DMS 273 treated with DMSO at 0.1 percent for 48 hours (cell line): ENCODE data around the gene ATP6V1G2.
A peak's percentile ranks its signal among the peaks of the same experiment; 100 is the strongest.
"Not testable (repeated sequence)": the region's sequence is repeated elsewhere in the genome, so short reads cannot be mapped to it uniquely, and the experiment has no call there.

Experiments used
- DNase-seq: peaks from one replicate; lab custom pipeline; 2025; lab: John Stamatoyannopoulos, UW

The ATP6V1G2 gene

DNA sequence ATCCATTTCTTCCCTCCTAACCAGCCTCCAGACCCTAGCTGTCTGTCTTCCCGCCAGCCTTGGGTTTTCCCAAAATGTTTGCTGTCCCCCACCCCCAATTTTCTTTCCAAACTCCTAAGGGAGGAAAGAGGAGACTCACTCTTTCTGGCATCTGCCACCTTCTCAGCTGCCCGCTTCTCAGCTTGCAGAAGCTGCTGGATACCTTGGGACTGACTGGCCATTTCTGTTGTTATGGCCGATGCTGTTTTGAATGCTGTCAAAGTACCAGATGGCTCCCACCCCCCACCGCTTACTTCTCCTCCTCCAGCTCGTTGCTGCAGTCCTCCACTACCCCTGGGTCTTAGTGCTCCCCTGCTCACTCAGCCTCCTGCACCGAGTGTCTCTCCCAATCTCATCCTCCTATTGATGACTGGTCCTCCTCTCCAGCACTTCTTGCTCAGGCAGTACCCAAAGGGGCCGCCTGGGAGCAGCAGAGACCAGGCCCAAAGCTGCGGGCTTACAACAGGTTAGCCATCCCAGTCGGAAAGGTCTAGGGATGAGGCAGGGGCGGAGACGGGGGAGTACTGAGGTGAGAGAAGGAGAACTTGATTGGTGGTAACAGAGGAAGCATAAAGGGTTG is at the start of gene ATP6V1G2:
TSS of gene ATP6V1G2 (minus strand) at position 270 of the 619 bp plus-strand sequence. CDS start at position 221, 49 bp downstream.
- DNase-seq = peak; percentile 81

DNA sequence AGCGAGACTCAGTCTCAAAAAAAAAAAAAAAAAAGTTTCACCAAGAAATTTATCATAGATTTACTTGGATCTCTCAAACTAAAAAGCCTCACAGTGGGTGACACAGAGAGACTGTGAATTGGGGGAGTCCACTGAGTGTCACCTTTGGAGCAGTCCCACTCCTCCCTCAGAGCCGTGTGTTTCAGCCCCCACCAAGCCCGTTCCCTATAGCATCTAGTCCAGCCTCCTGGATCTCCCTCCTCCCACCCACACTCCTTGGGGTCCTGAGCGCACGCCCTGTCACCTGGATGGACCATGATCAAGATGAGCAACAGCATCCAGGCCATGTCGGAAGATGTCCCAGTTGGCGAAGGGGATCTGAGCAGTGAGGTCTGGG is 46.0 kb upstream of the ATP6V1G2 start:
- no peak for DNase-seq

DNA sequence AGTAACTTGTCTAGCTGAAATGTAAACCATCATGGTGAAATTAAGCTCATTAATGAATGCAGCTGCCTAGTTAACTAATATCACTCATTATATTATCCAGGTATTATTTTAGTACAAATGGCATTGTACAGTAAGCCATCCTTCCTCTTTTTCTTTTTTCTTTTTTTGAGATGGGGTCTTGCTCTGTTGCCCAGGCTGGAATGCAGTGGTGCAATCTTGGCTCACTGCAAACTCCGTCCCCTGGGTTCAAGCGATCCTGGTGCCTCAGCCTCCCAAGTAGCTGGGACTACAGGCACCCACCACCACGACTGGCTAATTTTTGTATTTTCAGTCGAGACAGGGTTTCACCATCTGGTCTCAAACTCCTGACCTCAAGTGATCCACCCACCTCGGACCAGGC is 44.3 kb upstream of the ATP6V1G2 start:
- DNase-seq = not testable (repeated sequence)

DNA sequence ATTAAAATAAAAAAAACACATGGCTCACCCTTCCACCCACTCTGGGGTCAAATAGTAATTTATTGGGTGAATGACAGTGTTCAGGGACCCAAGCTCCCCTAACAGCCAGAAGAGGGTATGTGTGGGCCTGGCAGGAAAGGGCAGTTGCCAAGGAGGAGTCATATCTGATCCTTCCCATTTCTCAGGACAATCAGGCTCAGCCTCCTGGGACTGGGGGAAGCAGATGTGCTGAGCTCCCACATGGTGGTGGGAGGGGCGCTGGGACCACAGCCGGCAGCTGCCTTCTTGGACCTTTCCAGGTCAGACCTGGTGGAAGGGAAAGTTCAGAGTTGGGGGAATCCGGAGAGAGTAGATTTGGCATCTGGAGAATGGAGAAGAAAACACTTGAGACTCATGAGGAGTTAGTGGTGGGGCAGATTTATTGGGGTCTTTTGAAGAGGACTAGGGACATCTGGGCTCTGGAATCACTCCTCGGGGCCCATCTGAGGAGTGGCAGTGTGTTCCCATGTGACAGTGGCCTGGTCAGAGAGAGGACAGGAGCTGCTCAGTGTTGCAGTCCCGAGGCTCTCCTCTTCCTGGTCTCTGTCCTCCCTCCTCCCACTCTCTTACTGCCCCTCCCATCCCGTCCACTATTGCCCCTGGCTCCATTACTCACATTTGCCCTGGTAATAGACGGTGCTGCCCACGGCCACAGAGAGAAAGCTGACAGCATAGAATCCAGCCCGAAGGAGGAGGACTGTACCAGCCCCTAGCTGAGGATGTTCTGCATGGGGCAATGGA is 42.7 kb upstream of the ATP6V1G2 start:
- DNase-seq = no peak

DNA sequence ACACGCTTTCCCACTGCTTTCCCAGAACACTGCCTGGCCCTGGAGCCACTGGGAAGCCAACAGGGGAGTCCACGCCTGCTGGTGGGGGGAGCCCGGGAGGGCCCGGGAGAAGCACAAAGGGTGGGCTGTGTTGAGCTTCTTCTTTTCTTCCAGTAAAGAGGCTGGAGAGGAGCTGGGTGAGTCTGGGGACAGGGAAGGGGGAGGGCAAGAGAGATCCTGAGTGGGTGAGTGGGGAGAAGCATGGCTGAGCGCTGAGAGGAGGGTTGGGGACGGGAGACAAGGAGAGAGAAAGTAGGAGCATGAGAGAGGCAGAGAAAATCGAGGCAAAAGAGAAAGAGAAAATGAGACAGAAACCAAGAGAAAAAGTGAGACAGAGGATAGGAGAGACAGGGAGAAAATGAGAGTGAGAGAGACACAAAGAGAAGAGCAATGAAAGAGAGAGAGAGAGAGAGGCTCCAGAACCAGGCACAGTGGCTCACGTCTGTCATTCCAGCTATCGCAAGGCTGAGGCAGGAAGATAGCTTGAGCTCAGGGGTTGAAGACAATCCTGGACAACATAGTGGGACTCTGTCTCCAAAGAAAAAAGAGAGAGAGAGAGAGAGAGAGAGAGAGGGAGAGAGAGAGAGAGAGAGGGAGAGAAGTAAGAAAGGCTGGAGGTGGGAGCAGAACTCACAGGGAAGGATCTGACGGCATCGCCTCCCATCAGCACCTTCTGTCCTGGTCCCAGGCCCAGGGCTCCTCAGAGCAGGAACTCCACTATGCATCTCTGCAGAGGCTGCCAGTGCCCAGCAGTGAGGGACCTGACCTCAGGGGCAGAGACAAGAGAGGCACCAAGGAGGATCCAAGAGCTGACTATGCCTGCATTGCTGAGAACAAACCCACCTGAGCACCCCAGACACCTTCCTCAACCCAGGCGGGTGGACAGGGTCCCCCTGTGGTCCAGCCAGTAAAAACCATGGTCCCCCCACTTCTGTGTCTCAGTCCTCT is 41.7 kb upstream of the ATP6V1G2 start:
- no peak for DNase-seq

DNA sequence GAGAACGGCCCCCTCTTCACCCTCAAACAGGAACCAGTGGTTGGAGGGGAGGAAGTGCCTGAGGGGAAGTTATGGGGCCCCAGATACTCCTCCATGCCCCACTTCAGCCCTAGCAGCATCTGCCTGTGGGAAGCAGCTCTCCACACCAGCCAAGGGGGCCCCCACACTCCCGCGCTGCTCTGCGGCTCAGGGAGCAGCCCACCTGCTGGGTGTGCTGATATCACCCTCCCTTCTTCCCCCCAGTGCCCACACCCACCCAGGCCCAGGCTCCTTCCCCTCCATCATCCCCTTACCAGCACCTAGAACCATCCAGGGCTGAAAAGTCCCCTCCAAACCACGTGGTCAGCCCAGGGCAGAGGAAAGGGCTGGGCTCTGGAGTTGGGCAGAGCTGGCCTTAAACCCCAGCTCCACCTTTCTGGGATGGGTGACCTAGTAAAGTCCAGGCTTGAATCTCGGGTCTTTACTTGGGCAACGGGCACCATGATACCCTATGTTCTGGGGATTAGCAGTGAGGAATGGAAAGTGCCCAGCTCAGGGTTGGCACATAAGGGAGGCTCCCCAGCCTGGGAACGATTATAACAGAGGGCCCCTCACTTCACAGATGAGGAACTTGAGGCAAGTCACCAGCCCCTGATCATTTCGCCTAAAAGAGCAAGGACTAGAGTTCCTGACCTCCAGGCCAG is 40.3 kb upstream of the ATP6V1G2 start:
- no peak for DNase-seq

DNA sequence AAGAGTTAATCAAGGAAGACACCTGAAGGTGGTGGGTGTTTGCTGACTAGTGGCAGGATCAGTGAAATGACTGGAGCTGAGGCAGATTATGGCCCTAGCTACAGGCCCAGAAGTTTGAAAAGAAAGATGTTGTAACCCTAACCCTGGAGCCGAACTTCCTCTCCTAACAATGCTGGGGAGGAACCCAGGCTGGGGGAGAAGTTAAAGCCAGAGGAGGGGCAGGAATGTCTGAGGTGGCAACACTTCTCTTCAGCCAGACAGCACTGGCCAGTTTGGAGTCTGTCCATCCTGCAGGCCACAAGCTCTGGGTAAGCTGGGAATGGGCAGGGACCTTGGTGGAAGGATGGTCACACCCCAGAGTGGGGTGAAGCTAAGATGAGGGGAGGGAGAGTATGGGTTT is 39.6 kb upstream of the ATP6V1G2 start, which contains the start of gene LST1:
TSS of gene LST1 (plus strand) at position 270 of the 400 bp plus-strand sequence. CDS start 1,023 bp downstream, outside the sequence.
- no peak for DNase-seq

DNA sequence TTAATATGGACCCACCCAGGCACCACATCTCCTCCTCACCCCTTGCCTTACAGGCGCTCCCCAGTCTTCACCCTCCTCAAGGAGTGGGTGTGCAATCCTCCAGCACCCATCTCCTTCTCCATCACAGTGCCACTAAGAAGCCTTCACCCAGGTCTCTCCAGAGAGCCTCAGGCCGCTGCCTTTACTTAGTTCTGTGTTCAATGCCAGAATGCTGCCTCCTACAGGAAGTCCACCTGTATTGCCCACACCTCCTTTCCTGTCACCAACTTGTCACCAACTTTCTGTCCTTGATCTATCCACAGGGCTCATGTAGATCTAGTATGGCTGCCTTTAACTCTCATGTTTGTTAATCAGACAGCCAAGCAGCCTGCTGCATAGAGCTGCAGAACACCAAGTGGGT is 39.1 kb upstream of the ATP6V1G2 start:
- no peak for DNase-seq

DNA sequence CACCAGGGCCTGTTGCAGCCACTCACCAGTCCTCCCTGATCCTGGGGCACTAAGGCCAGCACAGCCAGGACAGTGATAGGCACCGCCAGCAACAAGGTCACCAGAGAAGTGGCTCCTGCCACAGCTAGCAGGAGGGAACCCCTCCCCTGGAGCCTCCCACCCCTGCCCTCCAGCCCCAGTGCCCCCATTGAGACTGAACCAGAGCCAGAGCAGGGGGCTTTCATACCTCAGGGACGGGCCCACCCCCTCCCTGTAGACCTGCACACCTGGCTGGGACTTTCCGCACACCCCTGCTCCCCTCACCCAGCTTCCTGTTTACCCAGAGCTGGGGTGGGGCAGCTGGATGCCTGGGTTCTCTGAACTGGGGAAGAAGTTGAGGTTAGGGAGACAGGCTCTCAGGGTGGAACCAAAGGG is 35.8 kb upstream of the ATP6V1G2 start, which contains the start of gene LTB:
TSS of gene LTB (minus strand) at position 195 of the 414 bp plus-strand sequence. CDS start at position 188, 7 bp downstream.
- DNase-seq = no peak

DNA sequence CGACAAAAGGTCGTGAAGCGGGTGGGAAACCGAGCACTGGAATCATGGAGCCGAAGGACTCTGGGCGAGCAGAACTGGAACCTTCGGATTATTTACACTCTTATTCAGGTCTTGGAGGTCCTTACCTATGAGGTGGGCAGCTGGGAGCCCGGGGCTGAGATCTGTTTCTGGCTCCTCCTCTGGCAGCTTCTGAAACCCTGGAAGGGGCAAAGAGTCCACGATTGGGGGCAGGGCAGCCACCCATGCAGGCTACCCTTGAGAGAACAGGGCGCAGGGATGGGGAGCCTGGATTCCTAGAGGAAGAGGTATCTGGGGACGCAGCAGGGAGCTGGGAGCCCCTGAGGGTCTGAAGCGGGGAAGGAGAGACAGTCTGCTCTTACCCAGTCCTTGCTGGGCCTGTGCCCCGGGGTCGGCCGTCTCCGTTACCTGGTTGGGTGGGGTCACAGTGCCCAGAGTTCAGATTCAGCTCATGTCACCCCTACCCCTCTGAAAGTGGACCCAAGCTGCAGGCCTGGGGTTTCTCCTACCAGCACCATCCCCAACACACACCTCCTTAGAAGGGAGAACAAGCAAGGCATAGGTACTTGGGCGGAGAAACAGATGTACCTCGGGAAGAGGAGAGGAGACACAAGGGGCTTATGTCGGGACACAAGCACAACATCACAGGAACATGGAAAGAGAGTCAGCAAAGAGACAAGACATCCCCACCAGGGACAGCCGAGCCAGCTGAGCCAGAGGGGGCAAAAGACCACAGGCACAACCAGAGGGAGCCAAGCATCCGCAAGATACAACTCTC is 35.2 kb upstream of the ATP6V1G2 start:
- no peak for DNase-seq

DNA sequence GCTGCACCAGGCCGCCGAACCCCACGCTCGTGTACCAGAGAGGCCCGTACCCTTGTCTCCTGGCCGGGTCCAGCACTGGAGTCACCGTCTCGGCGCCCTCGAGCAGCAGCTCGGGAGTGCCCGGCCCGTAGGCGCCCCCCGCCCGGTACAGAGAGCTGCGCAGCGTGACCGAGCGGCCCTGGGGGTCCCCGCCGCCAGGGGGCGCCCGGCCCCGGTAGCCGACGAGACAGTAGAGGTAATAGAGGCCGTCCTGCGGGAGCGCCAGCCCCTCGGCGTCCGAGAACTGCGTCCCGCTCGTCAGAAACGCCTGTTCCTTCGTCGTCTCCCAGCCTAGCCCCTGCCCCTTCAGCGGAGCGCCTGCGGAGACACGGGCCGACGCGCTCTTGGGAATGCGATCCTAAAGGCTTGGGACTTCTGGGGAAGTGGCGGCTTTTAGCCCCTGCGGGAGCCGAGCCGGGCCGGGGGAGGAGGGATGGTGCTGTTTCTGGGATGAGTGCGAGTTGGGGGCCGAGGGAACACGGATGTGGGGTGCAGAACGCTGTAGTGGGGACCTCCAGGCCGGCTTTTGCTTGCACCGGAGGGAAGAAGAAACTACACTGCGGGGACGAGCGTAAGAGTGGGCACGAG is 34.5 kb upstream of the ATP6V1G2 start:
- peak; percentile 19 for DNase-seq

DNA sequence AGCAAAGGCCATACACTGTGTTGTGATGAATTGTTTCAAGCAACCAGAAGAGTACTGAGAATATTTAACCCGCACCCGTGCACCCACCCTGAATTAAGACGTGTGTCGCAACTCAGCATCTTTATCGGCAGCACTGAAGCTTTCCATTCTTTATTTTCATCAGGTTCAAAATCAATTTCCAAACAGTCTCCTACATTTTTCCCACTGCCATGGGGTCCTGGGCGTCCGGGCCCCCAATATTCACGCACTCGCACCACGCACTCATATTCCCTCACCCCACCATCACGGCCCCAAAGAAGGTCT is 34.0 kb upstream of the ATP6V1G2 start:
- no peak for DNase-seq

DNA sequence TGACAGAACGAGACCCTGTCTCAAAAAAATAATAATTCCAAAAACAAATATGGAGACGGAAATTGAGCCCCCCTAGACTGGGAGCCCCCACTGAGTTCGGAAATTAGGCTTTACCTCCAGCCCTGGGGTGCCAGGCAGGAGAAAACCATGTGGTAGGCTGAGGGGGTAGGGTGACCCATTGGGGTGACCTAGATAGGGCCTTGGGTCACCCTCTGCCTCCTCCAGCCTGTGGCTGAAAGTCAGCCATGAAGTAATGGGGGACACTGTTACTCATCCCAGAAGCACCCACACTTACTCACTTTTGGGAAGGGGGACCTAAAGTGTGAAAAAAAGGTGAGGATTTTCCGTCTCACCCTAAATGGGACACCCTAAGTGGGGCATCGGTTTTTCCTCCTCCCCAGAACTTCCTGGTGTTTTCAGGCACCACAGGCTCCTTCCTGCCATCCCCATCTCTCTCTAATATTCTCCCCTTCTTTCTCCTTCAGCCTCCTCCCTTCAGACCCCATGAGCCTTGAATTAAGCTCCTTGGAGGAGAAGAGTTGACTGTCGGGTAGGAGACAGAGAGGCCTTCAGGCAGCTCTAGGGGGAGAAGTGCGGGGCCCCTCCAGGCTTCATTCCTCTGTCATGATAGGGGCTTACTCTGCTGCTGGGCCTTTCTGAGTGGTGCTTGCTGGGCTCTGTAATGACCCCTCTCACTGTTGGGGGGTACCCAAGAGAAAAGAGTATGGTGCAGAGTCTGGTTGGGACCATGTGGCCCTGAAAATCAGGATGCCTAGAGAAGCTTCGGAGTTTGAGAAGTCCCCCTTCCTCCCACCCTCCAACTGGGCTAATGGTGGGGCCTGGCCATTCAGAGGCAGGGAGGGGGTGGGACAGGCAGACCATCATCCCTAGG is 33.4 kb upstream of the ATP6V1G2 start:
- DNase-seq = no peak

DNA sequence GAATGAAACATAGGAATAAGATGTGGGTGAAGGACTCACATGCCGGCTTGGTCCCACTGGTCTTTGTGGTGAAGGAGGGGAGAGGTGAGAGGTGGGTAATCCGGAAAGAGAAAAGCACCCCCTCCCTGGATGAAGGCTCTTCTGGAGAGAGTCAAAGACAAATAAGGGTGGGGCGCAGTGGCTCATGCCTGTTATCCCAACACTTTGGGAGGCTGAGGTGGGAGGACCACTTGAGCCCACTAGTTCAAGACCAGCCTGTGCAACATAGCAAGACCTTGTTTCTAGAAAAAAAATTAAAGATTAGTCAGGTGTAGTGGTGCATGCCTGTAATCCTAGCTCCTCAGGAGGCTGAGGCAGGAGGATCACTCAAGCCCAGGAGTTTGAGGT is 32.7 kb upstream of the ATP6V1G2 start:
- no peak for DNase-seq

DNA sequence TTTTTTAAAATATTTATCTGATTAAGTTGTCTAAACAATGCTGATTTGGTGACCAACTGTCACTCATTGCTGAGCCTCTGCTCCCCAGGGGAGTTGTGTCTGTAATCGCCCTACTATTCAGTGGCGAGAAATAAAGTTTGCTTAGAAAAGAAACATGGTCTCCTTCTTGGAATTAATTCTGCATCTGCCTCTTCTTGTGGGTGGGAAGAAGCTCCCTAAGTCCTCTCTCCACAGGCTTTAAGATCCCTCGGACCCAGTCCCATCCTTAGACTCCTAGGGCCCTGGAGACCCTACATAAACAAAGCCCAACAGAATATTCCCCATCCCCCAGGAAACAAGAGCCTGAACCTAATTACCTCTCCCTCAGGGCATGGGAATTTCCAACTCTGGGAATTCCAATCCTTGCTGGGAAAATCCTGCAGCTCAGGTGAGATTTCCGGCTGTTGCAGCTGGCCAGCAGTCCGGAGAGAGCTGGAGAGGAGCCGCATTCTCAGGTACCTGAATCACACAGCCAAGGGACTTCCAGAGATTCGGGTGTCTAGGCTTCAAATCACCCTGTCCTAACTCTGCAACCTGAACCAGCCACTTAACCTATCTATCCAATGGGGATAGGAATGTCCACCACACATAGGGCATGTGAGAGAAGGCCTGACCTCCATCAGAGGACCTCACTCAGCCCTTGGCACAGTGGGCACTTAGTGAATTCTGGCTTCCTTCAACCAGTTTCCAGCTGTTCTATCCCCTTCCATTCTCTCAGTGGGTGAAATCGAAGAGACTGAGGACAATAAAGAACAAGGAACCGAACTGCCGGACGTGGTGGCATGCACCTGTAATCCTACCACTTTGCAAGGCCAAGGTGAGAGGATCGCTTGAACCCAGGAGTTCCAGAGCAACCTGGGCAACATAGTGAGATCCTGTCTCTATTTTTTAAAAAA is 32.0 kb upstream of the ATP6V1G2 start:
- DNase-seq = no peak

DNA sequence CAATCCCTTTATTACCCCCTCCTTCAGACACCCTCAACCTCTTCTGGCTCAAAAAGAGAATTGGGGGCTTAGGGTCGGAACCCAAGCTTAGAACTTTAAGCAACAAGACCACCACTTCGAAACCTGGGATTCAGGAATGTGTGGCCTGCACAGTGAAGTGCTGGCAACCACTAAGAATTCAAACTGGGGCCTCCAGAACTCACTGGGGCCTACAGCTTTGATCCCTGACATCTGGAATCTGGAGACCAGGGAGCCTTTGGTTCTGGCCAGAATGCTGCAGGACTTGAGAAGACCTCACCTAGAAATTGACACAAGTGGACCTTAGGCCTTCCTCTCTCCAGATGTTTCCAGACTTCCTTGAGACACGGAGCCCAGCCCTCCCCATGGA is 31.2 kb upstream of the ATP6V1G2 start:
- DNase-seq = no peak

DNA sequence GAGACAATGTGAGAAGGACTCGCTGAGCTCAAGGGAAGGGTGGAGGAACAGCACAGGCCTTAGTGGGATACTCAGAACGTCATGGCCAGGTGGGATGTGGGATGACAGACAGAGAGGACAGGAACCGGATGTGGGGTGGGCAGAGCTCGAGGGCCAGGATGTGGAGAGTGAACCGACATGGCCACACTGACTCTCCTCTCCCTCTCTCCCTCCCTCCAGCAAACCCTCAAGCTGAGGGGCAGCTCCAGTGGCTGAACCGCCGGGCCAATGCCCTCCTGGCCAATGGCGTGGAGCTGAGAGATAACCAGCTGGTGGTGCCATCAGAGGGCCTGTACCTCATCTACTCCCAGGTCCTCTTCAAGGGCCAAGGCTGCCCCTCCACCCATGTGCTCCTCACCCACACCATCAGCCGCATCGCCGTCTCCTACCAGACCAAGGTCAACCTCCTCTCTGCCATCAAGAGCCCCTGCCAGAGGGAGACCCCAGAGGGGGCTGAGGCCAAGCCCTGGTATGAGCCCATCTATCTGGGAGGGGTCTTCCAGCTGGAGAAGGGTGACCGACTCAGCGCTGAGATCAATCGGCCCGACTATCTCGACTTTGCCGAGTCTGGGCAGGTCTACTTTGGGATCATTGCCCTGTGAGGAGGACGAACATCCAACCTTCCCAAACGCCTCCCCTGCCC is 30.6 kb upstream of the ATP6V1G2 start:
- no peak for DNase-seq
